Measurements from ENCODE around the gene ATP1A3.
"Not testable (repeated sequence)": the region's sequence is repeated elsewhere in the genome, so short reads cannot be mapped to it uniquely, and the experiment has no call there.

Gene ATP1A3

DNA sequence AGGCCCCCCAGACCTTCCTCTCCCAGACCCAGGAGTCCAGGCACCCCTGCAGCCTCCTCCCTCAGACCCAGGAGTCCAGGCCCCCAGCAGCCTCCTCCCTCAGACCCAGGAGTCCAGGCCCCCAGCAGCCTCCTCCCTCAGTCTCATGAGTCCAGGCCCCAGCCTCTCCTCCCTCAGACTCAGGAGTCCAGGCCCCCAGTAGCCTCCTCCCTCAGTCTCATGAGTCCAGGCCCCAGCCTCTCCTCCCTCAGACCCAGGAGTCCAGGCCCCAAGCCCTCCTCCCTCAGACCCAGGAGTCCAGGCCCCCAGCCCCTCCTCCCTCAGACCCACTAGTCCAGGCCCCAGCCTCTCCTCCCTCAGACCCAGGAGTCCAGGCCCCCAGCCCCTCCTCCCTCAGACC lies 54.8 kb downstream of the ATP1A3 start:
- not testable (repeated sequence) for H3K9ac ChIP-seq (ENCODE audit: low read depth, low read length); H3K4me1 ChIP-seq (ENCODE audit: insufficient read depth, low read length); H3K27ac ChIP-seq (ENCODE audit: low read length); H3K4me3 ChIP-seq (ENCODE audit: low read length); H3K36me3 ChIP-seq (ENCODE audit: insufficient read depth, low read depth, low read length); H3K9me3 ChIP-seq (ENCODE audit: insufficient read depth, low read depth, low read length)
- peaks cover 72% of the 10 kb centered on the region for H3K27me3 ChIP-seq (ENCODE audit: insufficient read depth, low read length)

DNA sequence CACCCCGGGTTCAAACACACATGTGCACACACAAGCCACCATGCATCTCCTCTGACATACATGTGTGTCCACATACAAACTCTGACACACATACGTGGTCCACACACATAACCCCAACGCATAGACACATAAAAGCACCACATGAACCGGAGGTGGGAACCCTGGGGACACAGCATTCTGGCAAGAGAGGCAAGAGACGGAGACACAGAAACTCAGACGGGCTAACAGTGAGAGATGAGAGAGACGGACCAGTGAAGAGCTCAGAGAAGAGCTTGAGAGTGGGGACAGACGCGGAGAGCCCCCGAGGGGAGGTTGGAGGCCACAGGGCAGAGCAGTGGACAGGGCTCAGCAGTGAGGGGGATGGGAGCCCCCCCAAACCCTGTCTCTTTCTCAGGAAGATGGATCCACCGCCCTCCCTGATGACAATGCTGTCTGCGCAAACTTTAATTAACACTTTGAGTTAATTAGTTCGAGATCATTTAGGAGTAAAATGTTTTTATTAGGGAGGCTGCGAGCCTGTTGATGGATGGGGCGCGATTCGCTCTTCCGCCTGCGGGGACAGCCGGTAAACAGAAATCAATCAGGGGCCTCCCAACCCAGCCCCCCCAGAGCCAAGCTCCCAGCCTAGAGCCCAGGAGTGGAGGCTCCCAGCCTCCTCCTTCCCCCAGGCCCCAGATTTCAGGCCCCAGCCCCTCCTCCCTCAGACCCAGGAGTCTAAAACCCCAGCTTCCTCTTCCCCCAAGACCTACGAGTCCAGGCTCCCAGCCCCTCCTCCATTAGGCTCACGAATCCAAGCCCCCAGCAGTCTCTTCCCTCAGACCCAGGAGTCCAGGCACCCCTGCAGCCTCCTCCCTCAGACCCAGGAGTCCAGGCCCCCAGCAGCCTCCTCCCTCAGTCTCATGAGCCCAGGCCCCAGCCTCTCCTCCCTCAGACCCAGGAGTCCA lies 56.2 kb downstream of the ATP1A3 start:
- H3K4me1 ChIP-seq (ENCODE audit: insufficient read depth, low read length), result no peaks in the 10 kb centered on the region
- no peak overlapping the region for H3K9ac ChIP-seq (ENCODE audit: low read depth, low read length)
- no peak overlapping the region for H3K27ac ChIP-seq (ENCODE audit: low read length)

DNA sequence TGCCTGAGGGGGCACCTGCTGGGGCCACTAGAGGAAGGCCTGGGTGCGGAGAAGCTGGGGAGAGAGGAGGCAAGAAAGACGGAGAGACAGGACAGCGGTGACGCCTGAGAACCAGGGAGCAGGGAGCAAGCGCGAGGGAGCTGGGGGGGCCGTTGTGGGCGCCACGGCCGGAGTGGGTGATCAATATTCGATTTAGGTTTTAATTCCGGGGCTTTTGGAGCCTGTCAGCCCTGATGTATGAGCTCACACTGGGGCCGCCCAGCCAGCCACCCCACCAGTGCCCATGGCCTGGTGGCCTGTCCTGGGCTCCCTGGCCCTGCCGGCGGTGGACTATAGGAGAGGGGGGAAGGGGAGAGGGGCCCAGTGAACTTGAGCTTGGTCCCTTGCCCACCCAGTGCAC lies 57.1 kb downstream of the ATP1A3 start:
- Histone ChIP-seq H3K9ac (ENCODE audit: low read depth, low read length) (no peak overlapping the region), H3K4me3 (ENCODE audit: low read length) (no peak overlapping the region), H3K36me3 (ENCODE audit: insufficient read depth, low read depth, low read length) (no peaks in the 10 kb centered on the region), H3K9me3 (ENCODE audit: insufficient read depth, low read depth, low read length) (no peaks in the 10 kb centered on the region), H3K4me1 (ENCODE audit: insufficient read depth, low read length) (no peaks in the 10 kb centered on the region; the same call in 1 of the 2 replicates), H3K27me3 (ENCODE audit: insufficient read depth, low read length) (peaks cover 89% of the 10 kb centered on the region), H3K27ac (ENCODE audit: low read length) (no peak overlapping the region)

More for the DNA sequence above, 56.2 kb downstream of the ATP1A3 start:
- Histone ChIP-seq H3K4me3 (ENCODE audit: low read length) (no peak overlapping the region), H3K36me3 (ENCODE audit: insufficient read depth, low read depth, low read length) (no peaks in the 10 kb centered on the region), H3K27me3 (ENCODE audit: insufficient read depth, low read length) (peaks cover 84% of the 10 kb centered on the region), H3K9me3 (ENCODE audit: insufficient read depth, low read depth, low read length) (no peaks in the 10 kb centered on the region)

DNA sequence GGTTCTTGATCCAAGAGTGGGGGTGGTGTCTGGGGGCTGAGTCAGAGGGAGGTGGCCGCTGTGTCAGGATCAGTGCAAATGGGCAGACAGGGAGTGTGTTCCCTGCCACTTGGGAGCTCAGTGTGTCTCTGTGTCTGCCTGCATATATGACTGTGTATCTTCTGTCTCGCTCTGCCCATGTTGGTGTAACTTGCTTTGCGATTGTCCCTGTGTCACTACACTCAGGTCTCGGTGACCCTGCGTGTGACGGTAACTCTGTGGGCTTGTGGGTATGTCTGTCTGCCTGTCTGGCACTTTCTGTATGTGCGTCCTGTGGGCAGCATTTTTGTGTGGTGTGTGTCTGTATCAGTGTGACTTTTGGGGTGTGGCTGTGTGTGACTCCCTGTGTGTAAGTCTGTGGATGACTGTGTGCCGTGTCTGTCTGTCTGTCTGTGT lies 57.6 kb downstream of the ATP1A3 start:
- H3K9me3 ChIP-seq (ENCODE audit: insufficient read depth, low read depth, low read length), result no peaks in the 10 kb centered on the region
- peaks cover 4% of the 10 kb centered on the region for H3K4me1 ChIP-seq (ENCODE audit: insufficient read depth, low read length)
- no peak overlapping the region for H3K27ac ChIP-seq (ENCODE audit: low read length)
- H3K9ac ChIP-seq (ENCODE audit: low read depth, low read length), result no peak overlapping the region
- peaks cover 89% of the 10 kb centered on the region for H3K27me3 ChIP-seq (ENCODE audit: insufficient read depth, low read length)
- no peak overlapping the region for H3K4me3 ChIP-seq (ENCODE audit: low read length)
- H3K36me3 ChIP-seq (ENCODE audit: insufficient read depth, low read depth, low read length), result no peaks in the 10 kb centered on the region

DNA sequence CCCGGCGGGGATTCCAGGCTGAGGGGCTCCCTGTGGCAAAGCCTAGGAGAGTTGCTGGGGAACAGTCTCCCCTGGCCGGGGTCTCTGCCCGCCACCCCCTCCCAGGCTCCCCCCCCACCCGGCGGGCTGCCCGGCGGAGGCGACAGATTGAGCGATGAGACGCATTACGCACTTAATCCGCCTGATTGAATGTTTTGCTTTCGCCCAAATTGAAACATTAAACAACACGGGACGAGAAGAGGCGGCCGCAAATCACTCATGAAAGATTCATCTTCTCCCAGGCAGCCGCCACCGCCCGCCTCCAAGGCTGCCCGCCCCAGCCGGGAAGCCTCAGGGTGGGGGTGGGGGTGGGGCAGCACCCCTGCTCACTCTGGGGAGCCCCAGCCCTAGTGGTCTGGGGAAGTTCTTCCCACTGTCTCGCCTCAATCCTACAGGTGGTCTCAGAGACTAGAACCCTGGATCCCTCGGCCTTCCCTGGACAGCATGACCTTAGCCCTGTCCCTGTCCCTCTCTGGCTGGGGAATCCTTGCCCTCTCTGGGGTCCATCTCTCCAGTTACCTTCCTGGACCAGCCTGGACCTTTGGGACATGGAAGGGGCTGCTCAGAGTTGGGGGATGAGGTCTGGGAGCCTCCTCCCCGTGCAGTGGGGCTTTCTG lies 58.1 kb downstream of the ATP1A3 start:
- Histone ChIP-seq H3K4me3 (ENCODE audit: low read length) (no peak overlapping the region), H3K9ac (ENCODE audit: low read depth, low read length) (no peak overlapping the region), H3K27ac (ENCODE audit: low read length) (no peak overlapping the region), H3K36me3 (ENCODE audit: insufficient read depth, low read depth, low read length) (no peaks in the 10 kb centered on the region), H3K4me1 (ENCODE audit: insufficient read depth, low read length) (peaks cover 6% of the 10 kb centered on the region), H3K27me3 (ENCODE audit: insufficient read depth, low read length) (peaks cover 89% of the 10 kb centered on the region), H3K9me3 (ENCODE audit: insufficient read depth, low read depth, low read length) (no peaks in the 10 kb centered on the region)

DNA sequence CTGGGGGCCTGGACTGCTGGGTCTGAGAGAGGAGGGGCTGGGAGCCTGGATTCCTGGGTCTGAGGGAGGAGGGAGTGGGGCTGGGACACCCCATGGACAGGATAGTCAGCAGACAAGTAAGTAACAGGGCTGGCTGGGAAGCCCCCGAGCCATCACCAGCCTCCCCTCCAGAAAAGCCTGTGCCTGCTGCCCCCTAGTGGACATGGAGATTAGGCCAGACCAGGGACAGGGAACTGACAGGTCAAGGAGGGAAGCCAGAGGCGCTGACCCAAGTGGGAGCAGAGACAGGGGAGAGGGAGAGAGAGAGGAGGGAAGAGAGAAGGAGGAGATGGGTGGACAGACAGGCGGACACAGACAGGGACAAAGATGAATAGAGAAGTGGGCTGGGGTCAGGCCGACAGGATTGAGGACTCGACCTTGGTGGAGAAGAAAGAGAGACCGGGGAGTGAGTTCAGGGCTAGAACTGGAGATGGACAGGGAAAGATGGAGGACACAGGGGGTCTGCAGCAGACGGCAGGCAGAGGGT lies 59.1 kb downstream of the ATP1A3 start:
- Histone ChIP-seq H3K27me3 (ENCODE audit: insufficient read depth, low read length) (peaks cover 91% of the 10 kb centered on the region), H3K36me3 (ENCODE audit: insufficient read depth, low read depth, low read length) (no peaks in the 10 kb centered on the region), H3K4me3 (ENCODE audit: low read length) (no peak overlapping the region), H3K9me3 (ENCODE audit: insufficient read depth, low read depth, low read length) (no peaks in the 10 kb centered on the region), H3K9ac (ENCODE audit: low read depth, low read length) (no peak overlapping the region), H3K4me1 (ENCODE audit: insufficient read depth, low read length) (peaks cover 6% of the 10 kb centered on the region), H3K27ac (ENCODE audit: low read length) (no peak overlapping the region)

DNA sequence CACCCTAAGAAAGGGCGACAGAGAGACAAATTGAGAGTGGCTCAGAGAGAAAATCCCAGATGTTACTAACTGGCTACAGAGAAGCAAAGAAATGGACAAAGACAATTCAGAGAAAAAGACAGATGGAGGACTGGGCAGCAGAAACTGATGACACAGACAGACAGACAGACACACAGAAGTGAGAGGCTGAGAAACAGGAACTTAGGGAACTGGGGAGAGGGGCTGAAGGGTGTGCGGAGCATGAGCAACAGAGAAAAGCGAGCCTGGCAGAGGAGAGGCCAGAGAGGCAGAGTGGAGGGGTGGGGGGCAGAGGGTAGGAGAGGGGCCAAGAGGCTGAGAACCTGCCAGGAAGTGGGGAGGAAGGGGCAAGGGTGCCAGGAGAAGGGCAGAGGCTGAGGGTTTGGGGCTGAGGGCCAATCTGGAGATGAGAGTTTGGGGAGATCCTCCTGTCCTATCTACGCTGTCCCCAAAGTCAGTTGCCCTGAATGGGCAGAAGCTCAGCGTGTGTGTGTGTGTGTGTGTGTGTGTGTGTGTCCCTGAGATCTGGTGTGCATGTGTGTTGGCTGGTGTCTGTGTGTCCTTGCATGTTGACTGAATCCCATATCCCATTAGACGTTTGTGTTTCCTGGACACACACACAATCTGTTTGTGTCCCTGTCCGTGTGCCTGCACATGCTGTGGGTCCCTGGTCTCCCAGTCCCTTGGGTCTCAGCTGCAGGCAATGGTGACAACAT lies 60.2 kb downstream of the ATP1A3 start:
- H3K9ac ChIP-seq (ENCODE audit: low read depth, low read length), result no peak overlapping the region
- H3K9me3 ChIP-seq (ENCODE audit: insufficient read depth, low read depth, low read length), result no peaks in the 10 kb centered on the region
- H3K27me3 ChIP-seq (ENCODE audit: insufficient read depth, low read length), result peaks cover 95% of the 10 kb centered on the region
- no peak overlapping the region for H3K27ac ChIP-seq (ENCODE audit: low read length)
- no peaks in the 10 kb centered on the region for H3K36me3 ChIP-seq (ENCODE audit: insufficient read depth, low read depth, low read length)
- peaks cover 6% of the 10 kb centered on the region for H3K4me1 ChIP-seq (ENCODE audit: insufficient read depth, low read length)
- H3K4me3 ChIP-seq (ENCODE audit: low read length), result no peak overlapping the region

DNA sequence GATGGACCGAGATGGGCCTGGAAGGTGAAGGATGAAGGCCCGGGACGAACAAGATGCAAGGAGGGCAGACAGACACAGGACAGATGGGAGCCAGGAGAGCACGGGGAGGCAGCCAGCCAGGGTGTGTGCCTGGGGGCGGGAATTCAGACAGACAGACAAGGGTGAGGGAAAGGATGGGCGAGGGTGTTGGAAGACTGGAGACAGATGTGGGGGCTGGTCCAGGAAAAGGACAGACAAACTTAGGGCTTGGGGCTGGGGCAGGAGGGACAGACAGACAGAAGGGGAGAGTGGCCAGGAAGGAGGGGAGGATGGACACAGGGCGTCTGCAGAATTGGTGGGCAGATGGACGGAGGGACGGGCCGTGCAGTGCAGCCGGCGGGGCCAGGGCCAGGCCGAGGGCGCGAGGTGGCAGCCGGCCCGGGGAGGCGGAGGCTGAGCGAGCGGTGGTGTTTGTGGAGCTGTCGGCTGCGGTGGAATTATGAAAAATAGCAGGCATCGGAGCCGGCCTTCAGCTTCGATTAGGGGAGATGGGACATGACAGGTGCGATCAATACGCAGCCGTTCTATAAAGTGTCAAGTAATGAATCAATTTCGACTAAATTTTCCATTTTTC lies 61.2 kb downstream of the ATP1A3 start:
- Histone ChIP-seq H3K27ac (ENCODE audit: low read length) (no peak overlapping the region), H3K27me3 (ENCODE audit: insufficient read depth, low read length) (peaks cover 100% of the 10 kb centered on the region), H3K9ac (ENCODE audit: low read depth, low read length) (no peak overlapping the region), H3K4me3 (ENCODE audit: low read length) (no peak overlapping the region), H3K4me1 (ENCODE audit: insufficient read depth, low read length) (peaks cover 6% of the 10 kb centered on the region), H3K36me3 (ENCODE audit: insufficient read depth, low read depth, low read length) (no peaks in the 10 kb centered on the region), H3K9me3 (ENCODE audit: insufficient read depth, low read depth, low read length) (no peaks in the 10 kb centered on the region)

DNA sequence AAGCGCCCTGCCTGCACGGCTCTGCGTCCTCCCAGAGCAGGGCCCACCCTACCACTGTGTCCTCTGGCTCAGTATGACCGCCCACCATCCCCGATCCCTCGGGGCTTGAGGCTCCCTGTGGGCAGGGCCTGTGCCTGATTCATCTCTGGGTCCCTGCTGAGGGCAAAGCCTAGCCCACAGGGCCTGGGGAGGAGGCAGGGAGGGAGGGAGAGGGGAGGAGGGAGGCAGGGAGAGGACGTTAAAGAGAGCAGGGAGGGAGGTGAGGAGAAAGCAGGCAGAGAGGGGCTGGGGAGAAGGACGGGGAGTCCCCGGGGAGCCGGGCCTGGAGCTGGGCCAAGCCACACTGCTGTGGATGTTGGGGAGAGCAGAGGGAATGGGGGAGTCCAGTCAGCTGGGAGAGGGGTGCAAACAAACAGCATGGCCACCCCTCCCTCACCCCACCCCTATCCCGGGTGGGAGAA lies 61.7 kb downstream of the ATP1A3 start:
- Histone ChIP-seq H3K36me3 (ENCODE audit: insufficient read depth, low read depth, low read length) (no peaks in the 10 kb centered on the region), H3K4me3 (ENCODE audit: low read length) (no peak overlapping the region), H3K9me3 (ENCODE audit: insufficient read depth, low read depth, low read length) (no peaks in the 10 kb centered on the region), H3K27ac (ENCODE audit: low read length) (no peak overlapping the region), H3K4me1 (ENCODE audit: insufficient read depth, low read length) (peaks cover 6% of the 10 kb centered on the region), H3K9ac (ENCODE audit: low read depth, low read length) (no peak overlapping the region), H3K27me3 (ENCODE audit: insufficient read depth, low read length) (peaks cover 100% of the 10 kb centered on the region)

DNA sequence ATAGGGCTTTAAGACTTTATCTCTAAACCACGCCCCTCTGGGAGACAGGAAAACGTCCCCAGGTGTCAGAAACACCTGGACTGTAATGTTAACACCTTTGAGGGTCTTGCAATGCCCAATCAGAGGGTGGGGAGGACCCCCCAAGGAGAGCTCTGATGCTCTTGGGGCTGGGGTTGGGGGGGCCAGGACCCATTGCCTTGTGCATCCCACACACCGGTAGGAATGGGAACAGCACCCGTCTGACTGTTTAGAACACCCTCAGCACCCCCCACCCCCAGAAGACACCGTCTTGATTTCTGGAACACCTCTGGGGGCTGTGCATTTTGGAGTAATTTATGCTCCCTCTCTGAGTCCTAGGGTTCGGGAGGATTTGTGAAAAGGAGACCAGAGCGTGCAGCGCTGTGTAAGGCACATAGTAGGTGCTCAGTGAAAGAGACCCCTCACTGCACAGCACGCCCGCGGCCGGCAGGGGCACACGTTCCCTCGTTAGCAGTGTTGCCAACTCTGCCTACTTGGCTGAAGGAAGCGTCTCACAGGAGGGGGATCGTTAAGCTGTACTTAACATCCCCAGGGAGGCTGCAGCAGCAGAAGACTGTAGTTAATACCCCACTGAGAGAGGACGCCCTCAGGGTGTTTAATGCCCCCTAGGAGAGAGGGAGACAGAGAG lies 63.0 kb downstream of the ATP1A3 start:
- peaks cover 100% of the 10 kb centered on the region for H3K27me3 ChIP-seq (ENCODE audit: insufficient read depth, low read length)
- no peak overlapping the region for H3K9ac ChIP-seq (ENCODE audit: low read depth, low read length)
- H3K36me3 ChIP-seq (ENCODE audit: insufficient read depth, low read depth, low read length), result no peaks in the 10 kb centered on the region
- H3K27ac ChIP-seq (ENCODE audit: low read length), result no peak overlapping the region
- no peak overlapping the region for H3K4me3 ChIP-seq (ENCODE audit: low read length)
- peaks cover 6% of the 10 kb centered on the region for H3K4me1 ChIP-seq (ENCODE audit: insufficient read depth, low read length)
- no peaks in the 10 kb centered on the region for H3K9me3 ChIP-seq (ENCODE audit: insufficient read depth, low read depth, low read length)

DNA sequence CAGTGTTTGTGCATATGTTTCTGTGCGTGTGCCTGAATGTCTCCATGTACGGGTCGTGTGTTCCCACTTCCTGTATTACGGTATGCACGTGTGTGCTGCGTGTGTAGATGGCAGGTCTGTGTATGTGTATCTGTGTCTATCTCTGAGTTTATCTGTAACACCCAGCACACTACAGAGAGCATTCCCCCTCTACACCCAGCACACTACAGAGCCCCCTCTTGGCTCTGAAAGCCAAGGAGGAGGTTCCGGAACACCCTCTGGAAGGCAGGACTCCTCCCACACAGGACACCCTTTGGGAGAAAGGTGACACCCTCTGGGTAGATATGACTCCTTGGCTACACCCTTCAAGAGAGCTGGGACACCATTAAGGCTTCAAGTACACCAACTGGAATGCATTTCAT lies 63.7 kb downstream of the ATP1A3 start:
- no peaks in the 10 kb centered on the region for H3K36me3 ChIP-seq (ENCODE audit: insufficient read depth, low read depth, low read length)
- H3K4me1 ChIP-seq (ENCODE audit: insufficient read depth, low read length), result peaks cover 6% of the 10 kb centered on the region
- H3K9me3 ChIP-seq (ENCODE audit: insufficient read depth, low read depth, low read length), result no peaks in the 10 kb centered on the region
- H3K27ac ChIP-seq (ENCODE audit: low read length), result no peak overlapping the region
- H3K27me3 ChIP-seq (ENCODE audit: insufficient read depth, low read length), result peaks cover 100% of the 10 kb centered on the region
- no peak overlapping the region for H3K9ac ChIP-seq (ENCODE audit: low read depth, low read length)
- no peak overlapping the region for H3K4me3 ChIP-seq (ENCODE audit: low read length)
